Peyer's patch (tissue), 4 donors: Measurements from ENCODE around the gene GCAT. TPM values are rescaled to one million over a fixed set of nuclear protein-coding genes. Genes with fewer than 3 reads are reported as not detected.
A peak's percentile ranks its signal among the peaks of the same experiment; 100 is the strongest.

Experiments
- DNase-seq, 3 donors: peaks; one replicate each; pipeline ENCODE4 v3.0.0-alpha.2; 2017 to 2019
- H3K27ac ChIP-seq, 4 donors: fragments of 200-600 bp; sonication (generic); one replicate each; pipeline ENCODE4 v1.5.1; 2016 to 2019
- H3K27me3 ChIP-seq, 2 donors: fragments of 200-600 bp; sonication (generic); one replicate each; pipeline ENCODE4 v1.5.1; 2019
- H3K36me3 ChIP-seq, 3 donors: fragments of 200-600 bp; sonication (generic); one replicate each; pipeline ENCODE4 v1.5.1; 2016 to 2019
- H3K4me1 ChIP-seq, 4 donors: fragments of 200-600 bp; sonication (generic); one replicate each; pipeline ENCODE4 v1.5.1; 2016 to 2019
- H3K4me3 ChIP-seq, 4 donors: fragments of 200-600 bp; sonication (generic); 1 replicate in 3 of 4; 2 replicates in 1 of 4; pipeline ENCODE4 v1.5.1; 2016 to 2019; ENCODE audit warnings: mild to moderate bottlenecking in 1 of 4
- H3K9me3 ChIP-seq, 4 donors: fragments of 200-600 bp; sonication (generic); one replicate each; pipeline ENCODE4 v1.5.1; 2016 to 2019; ENCODE audit warnings: mild to moderate bottlenecking in 1 of 4
- CTCF ChIP-seq, 6 experiments: fragments of 450-650 bp in 4 of 6; fragments of 200-600 bp in 2 of 6; sonication (generic) in 1 of 6; IDR thresholded peaks; one replicate each; pipeline ENCODE4 v1.5.1; 2017 to 2019; ENCODE audit warnings: antibody characterized with exemption in 6 of 6, mild to moderate bottlenecking in 3 of 6, moderate library complexity in 1 of 6
- POLR2A ChIP-seq, 2 donors: fragments of 450-650 bp; IDR thresholded peaks; one replicate each; pipeline ENCODE4 v1.5.1; 2017; ENCODE audit warnings: antibody characterized with exemption in 2 of 2, mild to moderate bottlenecking in 2 of 2, moderate library complexity in 2 of 2
- total RNA-seq, 4 donors: library from RNA; depleted of rRNA; stranded (reverse); fragments of >200 nt; gene quantifications; one replicate each; pipeline ENCODE4 v1.1.0, GENCODE V29; 2016

The GCAT gene
- total RNA-seq, 4 donors from 2014 or later = 3.8 to 9.3 (median 8.9) TPM

GRCh38 chr22:37830093-37830842 lies 22.5 kb downstream of the GCAT start:
- Histone ChIP-seq H3K36me3 (peaks cover 0 to 49% (median 0%) of the 10 kb centered on the region in 3 donors), H3K27me3 (no peaks in the 10 kb centered on the region), H3K4me1 (no peaks in the 10 kb centered on the region), H3K9me3 (no peaks in the 10 kb centered on the region), H3K27ac (no peak overlapping the region), H3K4me3 (no peak overlapping the region)
- no peak for DNase-seq
- no peak for TF ChIP-seq CTCF (IDR thresholded peaks at IDR 0.05)
- no peak for TF ChIP-seq POLR2A (IDR thresholded peaks at IDR 0.05)

- Histone ChIP-seq H3K4me1 (no peaks in the 10 kb centered on the region), H3K4me3 (no peak overlapping the region), H3K27me3 (no peaks in the 10 kb centered on the region), H3K27ac (no peak overlapping the region), H3K9me3 (no peaks in the 10 kb centered on the region), H3K36me3 (peaks cover 0 to 61% (median 0%) of the 10 kb centered on the region in 3 donors)
- DNase-seq = no peak
- TF ChIP-seq POLR2A (IDR thresholded peaks at IDR 0.05) = no peak
- no peak for TF ChIP-seq CTCF (IDR thresholded peaks at IDR 0.05)
These were observed 23.7 kb downstream of the GCAT start for GRCh38 chr22:37831472-37831871.

- Histone ChIP-seq H3K27ac (no peak overlapping the region), H3K27me3 (no peaks in the 10 kb centered on the region), H3K4me1 (no peaks in the 10 kb centered on the region), H3K36me3 (peaks cover 0 to 69% (median 0%) of the 10 kb centered on the region in 3 donors), H3K4me3 (no peak overlapping the region), H3K9me3 (no peaks in the 10 kb centered on the region)
- TF ChIP-seq POLR2A (IDR thresholded peaks at IDR 0.05) (no peak), CTCF (IDR thresholded peaks at IDR 0.05) (no peak)
- no peak for DNase-seq
These were observed 24.5 kb downstream of the GCAT start for GRCh38 chr22:37832022-37832857.

GRCh38 chr22:37842015-37842793 lies 34.5 kb downstream of the GCAT start:
- no peak for DNase-seq
- Histone ChIP-seq H3K36me3 (peaks cover 0 to 27% (median 0%) of the 10 kb centered on the region in 3 donors), H3K4me3 (no peak overlapping the region), H3K27me3 (no peaks in the 10 kb centered on the region), H3K4me1 (peaks cover 0 to 15% (median 3%) of the 10 kb centered on the region in 4 donors), H3K9me3 (no peaks in the 10 kb centered on the region), H3K27ac (no peak overlapping the region)
- TF ChIP-seq CTCF (IDR thresholded peaks at IDR 0.05) (no peak), POLR2A (IDR thresholded peaks at IDR 0.05) (no peak)

GRCh38 chr22:37843741-37844089 lies 36.0 kb downstream of the GCAT start:
- peak in 2 of 3 donors; percentile 35 to 75 for DNase-seq
- Histone ChIP-seq H3K4me1 (peaks cover 0 to 15% (median 3%) of the 10 kb centered on the region in 4 donors), H3K4me3 (peak overlapping the region; percentile 74 to 94 (median 92)), H3K27ac (peak overlapping the region; percentile 86 to 91 (median 88)), H3K36me3 (peaks cover 0 to 14% (median 0%) of the 10 kb centered on the region in 3 donors), H3K27me3 (no peaks in the 10 kb centered on the region), H3K9me3 (no peaks in the 10 kb centered on the region)
- TF ChIP-seq POLR2A (IDR thresholded peaks at IDR 0.05) (no peak), CTCF (IDR thresholded peaks at IDR 0.05) (no peak)
